Measurements from ENCODE around the gene P2RX1.

Gene P2RX1

DNA sequence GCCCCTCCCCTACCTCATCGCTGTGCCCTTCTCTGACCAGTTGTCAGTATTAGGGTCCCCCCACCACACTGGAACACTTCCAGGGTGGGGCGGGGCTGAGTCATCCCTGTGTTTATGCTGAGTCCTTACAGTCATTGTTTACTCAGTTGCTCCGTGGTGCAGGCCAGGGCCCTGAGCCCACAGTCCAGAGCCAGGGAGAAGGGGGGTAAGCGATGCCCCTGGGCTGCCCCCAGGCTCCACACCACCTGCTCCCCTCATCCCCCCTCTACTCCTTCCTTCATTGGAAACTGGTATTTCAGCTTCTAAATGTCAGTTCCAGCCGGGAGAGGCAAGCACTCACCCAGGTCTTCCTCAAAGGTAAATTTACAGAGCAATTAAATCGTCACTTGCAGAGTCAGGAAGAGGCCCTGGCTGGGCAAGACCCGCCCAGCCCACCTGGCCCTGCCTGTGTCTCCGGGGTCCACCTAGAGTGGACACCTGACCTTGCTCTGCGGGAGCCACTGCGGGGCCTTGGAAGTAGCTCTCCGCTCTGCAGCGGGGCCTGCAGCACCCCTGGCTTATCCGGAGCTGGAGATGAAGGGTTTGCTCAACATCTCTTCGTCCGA, 43.1 kb upstream of the P2RX1 start:
- Histone ChIP-seq H3K4me3 (ENCODE audit: low read depth in 1 of 2, low read length in 2 of 2) (no peak overlapping the region), H3K27me3 (ENCODE audit: control insufficient read depth in 1 of 2, insufficient read depth in 2 of 2, low read length in 2 of 2) (peaks cover 11 to 22% of the 10 kb centered on the region in 2 donors), H3K9me3 (ENCODE audit: low read length) (no peaks in the 10 kb centered on the region), H3K36me3 (ENCODE audit: insufficient read depth, low read length) (no peaks in the 10 kb centered on the region), H3K27ac (ENCODE audit: low read depth, low read length) (no peak overlapping the region), H3K4me1 (ENCODE audit: insufficient read depth, low read length) (no peaks in the 10 kb centered on the region), H3K9ac (ENCODE audit: low read length) (no peak overlapping the region)

DNA sequence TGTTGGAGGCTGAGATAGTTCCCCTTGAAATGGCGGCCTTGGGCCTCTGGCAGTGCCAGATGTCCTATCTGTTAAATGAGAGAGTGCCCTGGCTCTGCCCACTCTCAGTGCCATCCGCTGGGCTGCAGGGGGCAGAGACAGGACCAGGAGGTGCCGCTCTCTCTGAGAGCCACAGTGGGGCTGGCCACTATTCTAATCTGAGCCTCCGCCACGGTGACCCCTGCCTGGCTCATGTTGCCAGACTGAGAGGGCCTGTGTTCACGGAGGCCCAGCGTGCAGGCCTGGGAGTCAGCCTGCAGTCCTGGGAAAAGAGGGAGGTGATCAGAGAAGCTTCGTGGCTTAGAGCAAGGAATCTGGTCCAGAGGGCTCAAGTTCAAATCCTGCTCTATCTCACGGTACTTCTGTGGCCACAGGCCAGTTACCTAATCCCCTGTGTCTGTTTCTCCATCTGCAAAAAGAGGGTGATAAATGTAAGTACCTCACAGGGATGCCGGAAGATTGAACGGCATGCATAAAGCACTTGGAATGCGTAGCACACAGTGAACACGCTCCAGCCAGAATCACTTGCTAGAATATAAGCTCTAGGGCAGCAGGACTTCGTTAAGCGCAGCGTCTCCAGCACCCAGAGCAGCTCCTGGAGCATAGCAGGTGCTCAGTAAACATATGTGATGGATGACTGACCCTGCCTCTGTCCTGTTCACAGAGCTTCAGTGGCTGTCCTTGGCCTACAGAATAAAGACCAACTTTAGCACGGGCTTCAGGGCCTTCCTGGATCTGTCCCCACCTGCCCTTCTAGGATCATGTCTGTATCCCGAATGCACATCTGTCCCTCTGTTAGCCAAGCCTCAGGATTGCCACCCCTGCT, 41.7 kb upstream of the P2RX1 start:
- Histone ChIP-seq H3K27me3 (ENCODE audit: control insufficient read depth in 1 of 2, insufficient read depth in 2 of 2, low read length in 2 of 2) (peaks cover 8 to 12% of the 10 kb centered on the region in 2 donors), H3K27ac (ENCODE audit: low read depth, low read length) (no peak overlapping the region), H3K4me3 (ENCODE audit: low read depth in 1 of 2, low read length in 2 of 2) (no peak overlapping the region), H3K36me3 (ENCODE audit: insufficient read depth, low read length) (no peaks in the 10 kb centered on the region), H3K4me1 (ENCODE audit: insufficient read depth, low read length) (no peaks in the 10 kb centered on the region), H3K9ac (ENCODE audit: low read length) (no peak overlapping the region), H3K9me3 (ENCODE audit: low read length) (no peaks in the 10 kb centered on the region)

DNA sequence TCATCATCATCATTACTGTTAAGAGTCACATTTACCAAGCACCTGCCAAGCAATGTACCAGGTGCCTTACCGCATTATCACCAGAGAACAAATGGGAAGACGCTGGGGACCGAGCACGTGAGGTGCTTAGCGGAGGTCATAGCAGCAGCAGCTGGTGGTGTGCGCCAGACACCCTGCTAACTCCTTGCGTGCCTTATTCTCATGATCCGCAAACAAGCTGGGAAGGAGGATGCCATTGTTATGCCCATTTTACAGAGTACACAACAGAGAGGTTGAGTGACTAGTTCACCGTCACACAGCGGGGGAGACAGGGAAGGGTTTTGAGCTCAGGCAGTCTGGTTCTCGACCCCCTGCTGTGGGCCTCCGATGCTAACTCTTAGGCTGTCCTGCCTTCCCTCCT, 40.7 kb upstream of the P2RX1 start:
- H3K27ac ChIP-seq (ENCODE audit: low read depth, low read length), result no peak overlapping the region
- H3K9ac ChIP-seq (ENCODE audit: low read length), result no peak overlapping the region
- no peaks in the 10 kb centered on the region for H3K36me3 ChIP-seq (ENCODE audit: insufficient read depth, low read length)
- H3K9me3 ChIP-seq (ENCODE audit: low read length), result no peaks in the 10 kb centered on the region
- H3K4me3 ChIP-seq (ENCODE audit: low read depth in 1 of 2, low read length in 2 of 2), result no peak overlapping the region
- peaks cover 0 to 2% of the 10 kb centered on the region in 2 donors for H3K27me3 ChIP-seq (ENCODE audit: control insufficient read depth in 1 of 2, insufficient read depth in 2 of 2, low read length in 2 of 2)
- H3K4me1 ChIP-seq (ENCODE audit: insufficient read depth, low read length), result no peaks in the 10 kb centered on the region

DNA sequence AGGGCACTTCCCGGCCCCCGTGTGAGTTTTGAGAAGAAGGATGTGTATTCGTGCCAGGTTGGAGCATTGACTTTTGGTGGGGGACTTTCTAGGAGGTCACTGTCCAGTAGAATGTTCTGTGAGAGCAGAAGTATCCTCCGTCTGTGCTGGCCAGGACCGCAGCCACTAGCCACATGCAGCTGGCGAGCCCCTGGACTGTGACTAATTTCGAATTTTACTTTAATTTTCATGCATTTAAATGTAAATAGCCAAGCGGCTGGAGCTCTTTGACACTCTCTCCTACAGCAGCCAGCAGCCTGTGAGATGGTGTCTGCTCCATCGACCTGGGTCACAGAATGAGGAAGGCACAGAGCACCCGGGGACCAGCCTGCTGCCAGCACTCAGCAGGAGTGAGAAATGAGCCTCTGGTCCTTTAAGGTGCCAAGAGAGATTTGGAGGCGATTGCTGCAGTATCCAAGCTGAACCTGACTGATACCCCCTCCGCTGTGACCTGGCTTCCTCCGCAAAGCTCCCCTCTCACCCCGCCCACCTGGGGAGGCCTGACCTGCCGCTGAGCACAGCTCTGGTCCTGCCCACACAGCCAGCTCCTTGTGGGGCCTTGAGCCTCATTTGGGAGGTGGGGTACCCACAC, 40.2 kb upstream of the P2RX1 start:
- H3K27me3 ChIP-seq (ENCODE audit: control insufficient read depth in 1 of 2, insufficient read depth in 2 of 2, low read length in 2 of 2), result no peaks in the 10 kb centered on the region
- no peaks in the 10 kb centered on the region for H3K9me3 ChIP-seq (ENCODE audit: low read length)
- H3K4me1 ChIP-seq (ENCODE audit: insufficient read depth, low read length), result no peaks in the 10 kb centered on the region

DNA sequence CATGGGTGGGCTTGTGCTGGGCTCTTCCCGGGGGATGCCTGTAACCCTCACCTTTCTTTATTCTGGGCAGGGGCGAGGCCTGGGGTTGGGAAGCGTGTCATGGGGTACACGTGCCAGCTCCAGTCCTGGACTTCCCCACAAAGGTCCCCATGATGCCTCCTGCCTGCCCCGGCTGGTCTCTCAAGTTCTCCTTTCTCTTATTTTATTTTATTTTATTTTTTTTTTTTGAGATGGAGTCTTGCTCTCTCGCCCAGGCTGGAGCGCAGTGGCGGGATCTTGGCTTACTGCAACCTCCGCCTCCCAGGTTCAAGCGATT, 39.4 kb upstream of the P2RX1 start:
- Histone ChIP-seq H3K9ac (ENCODE audit: low read length) (no peak overlapping the region), H3K9me3 (ENCODE audit: low read length) (no peaks in the 10 kb centered on the region), H3K4me3 (ENCODE audit: low read depth in 1 of 2, low read length in 2 of 2) (no peak overlapping the region), H3K27ac (ENCODE audit: low read depth, low read length) (no peak overlapping the region), H3K27me3 (ENCODE audit: control insufficient read depth in 1 of 2, insufficient read depth in 2 of 2, low read length in 2 of 2) (no peaks in the 10 kb centered on the region), H3K4me1 (ENCODE audit: insufficient read depth, low read length) (no peaks in the 10 kb centered on the region), H3K36me3 (ENCODE audit: insufficient read depth, low read length) (no peaks in the 10 kb centered on the region)

More for the DNA sequence above, 40.2 kb upstream of the P2RX1 start:
- no peak overlapping the region for H3K4me3 ChIP-seq (ENCODE audit: low read depth in 1 of 2, low read length in 2 of 2)
- no peak overlapping the region for H3K27ac ChIP-seq (ENCODE audit: low read depth, low read length)
- no peak overlapping the region for H3K9ac ChIP-seq (ENCODE audit: low read length)
- H3K36me3 ChIP-seq (ENCODE audit: insufficient read depth, low read length), result no peaks in the 10 kb centered on the region

DNA sequence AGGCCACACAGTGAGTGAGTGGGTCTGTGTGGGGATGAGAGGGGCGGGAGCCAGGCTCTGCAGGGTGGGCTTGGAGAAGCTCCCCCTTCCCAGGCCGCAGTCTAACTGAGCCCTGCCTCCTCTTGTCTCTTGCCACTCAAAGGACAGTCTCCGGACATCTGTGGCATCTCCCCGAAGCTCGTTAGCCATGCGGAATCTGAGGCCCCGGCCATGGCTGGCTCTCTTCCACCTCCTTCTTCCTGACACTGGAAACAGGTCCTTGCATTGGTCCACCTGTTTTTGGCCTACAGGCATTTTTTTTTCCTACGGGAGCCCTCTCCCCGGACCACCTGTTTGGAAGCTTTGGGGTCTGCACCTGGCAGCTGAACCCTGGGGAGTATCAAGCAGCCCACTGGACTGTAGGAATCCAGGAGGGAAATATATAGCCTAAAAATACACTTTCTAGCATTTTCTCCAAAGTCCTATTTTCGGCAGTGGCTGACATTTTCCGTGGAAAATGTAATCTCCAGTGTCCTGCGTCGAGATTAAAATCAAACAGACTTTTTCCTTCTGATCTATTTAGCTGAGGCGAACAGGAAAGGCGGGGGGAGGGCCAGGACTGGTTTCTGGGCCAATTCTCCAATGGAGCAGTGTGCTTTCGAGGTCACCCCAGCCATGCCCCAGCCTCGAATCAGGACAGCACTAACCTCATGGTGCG, 38.9 kb upstream of the P2RX1 start:
- no peak overlapping the region for H3K27ac ChIP-seq (ENCODE audit: low read depth, low read length)
- H3K9ac ChIP-seq (ENCODE audit: low read length), result no peak overlapping the region
- H3K4me3 ChIP-seq (ENCODE audit: low read depth in 1 of 2, low read length in 2 of 2), result no peak overlapping the region
- H3K4me1 ChIP-seq (ENCODE audit: insufficient read depth, low read length), result no peaks in the 10 kb centered on the region
- no peaks in the 10 kb centered on the region for H3K27me3 ChIP-seq (ENCODE audit: control insufficient read depth in 1 of 2, insufficient read depth in 2 of 2, low read length in 2 of 2)
- no peaks in the 10 kb centered on the region for H3K9me3 ChIP-seq (ENCODE audit: low read length)
- no peaks in the 10 kb centered on the region for H3K36me3 ChIP-seq (ENCODE audit: insufficient read depth, low read length)

DNA sequence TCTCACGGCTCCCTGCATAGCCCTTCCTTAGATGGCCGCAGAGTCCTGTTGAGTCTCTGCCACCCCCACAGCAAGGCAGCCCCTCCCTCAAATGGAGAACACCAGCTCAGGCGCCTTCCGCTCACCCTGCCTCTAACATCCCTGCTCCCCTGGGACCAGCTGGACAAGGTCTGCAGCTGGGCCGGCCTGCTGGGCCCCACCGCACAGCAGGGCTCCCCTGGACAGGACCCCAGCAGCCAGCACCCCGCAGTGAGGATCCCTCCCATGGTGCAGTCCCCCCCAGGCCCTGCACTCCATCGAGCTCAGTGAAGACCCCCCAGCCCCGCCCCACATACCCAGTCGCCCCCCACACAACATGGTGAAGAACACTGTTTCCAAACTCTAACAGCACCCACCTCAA, 37.8 kb upstream of the P2RX1 start:
- H3K4me1 ChIP-seq (ENCODE audit: insufficient read depth, low read length), result no peaks in the 10 kb centered on the region
- H3K4me3 ChIP-seq (ENCODE audit: low read depth in 1 of 2, low read length in 2 of 2), result no peak overlapping the region
- no peaks in the 10 kb centered on the region for H3K9me3 ChIP-seq (ENCODE audit: low read length)
- no peak overlapping the region for H3K27ac ChIP-seq (ENCODE audit: low read depth, low read length)
- H3K36me3 ChIP-seq (ENCODE audit: insufficient read depth, low read length), result no peaks in the 10 kb centered on the region
- no peaks in the 10 kb centered on the region for H3K27me3 ChIP-seq (ENCODE audit: control insufficient read depth in 1 of 2, insufficient read depth in 2 of 2, low read length in 2 of 2)
- H3K9ac ChIP-seq (ENCODE audit: low read length), result no peak overlapping the region

DNA sequence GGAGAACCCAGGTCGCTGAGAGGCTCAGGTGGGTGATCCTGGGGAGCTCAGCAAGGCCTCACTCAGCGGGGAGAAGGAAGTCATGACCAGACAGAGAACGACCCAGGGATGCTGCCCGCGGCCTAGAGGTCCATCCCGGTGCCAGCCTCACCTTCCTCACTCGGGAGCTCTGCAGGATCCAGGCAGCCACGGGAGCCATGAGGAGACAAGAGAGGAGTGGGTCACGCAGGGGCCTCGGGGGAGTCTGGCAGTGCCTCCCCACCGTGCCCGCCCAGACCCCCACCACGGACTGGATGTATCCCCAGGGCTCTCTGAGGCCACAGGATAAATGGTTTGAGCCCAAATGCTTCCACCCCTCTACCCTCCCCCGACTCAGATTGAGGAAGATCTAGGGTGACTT, 37.3 kb upstream of the P2RX1 start:
- Histone ChIP-seq H3K27ac (ENCODE audit: low read depth, low read length) (no peak overlapping the region), H3K9me3 (ENCODE audit: low read length) (no peaks in the 10 kb centered on the region), H3K36me3 (ENCODE audit: insufficient read depth, low read length) (no peaks in the 10 kb centered on the region), H3K4me1 (ENCODE audit: insufficient read depth, low read length) (no peaks in the 10 kb centered on the region), H3K27me3 (ENCODE audit: control insufficient read depth in 1 of 2, insufficient read depth in 2 of 2, low read length in 2 of 2) (no peaks in the 10 kb centered on the region), H3K4me3 (ENCODE audit: low read depth in 1 of 2, low read length in 2 of 2) (no peak overlapping the region), H3K9ac (ENCODE audit: low read length) (no peak overlapping the region)

DNA sequence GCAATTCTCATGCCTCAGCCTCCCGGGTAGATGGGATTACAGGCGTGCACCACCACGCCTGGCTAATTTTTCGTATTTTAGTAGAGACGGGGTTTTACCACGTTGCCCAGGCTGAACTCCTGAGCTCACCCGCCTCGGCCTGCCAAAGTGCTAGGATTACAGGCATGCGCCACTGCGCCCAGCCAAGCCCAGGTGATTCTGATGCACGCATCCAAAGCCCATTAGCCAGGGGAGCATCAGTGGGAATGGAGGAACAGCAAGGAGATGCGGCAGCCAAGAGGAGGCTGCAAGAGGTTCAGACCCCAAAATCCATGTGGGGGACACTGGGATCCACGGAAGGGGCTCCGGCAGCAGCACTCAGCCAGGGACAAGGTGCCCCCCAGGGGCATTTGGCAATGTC, 35.9 kb upstream of the P2RX1 start:
- no peak overlapping the region for H3K27ac ChIP-seq (ENCODE audit: low read depth, low read length)
- no peak overlapping the region for H3K4me3 ChIP-seq (ENCODE audit: low read depth in 1 of 2, low read length in 2 of 2)
- H3K9ac ChIP-seq (ENCODE audit: low read length), result no peak overlapping the region
- no peaks in the 10 kb centered on the region for H3K27me3 ChIP-seq (ENCODE audit: control insufficient read depth in 1 of 2, insufficient read depth in 2 of 2, low read length in 2 of 2)
- H3K9me3 ChIP-seq (ENCODE audit: low read length), result no peaks in the 10 kb centered on the region
- H3K4me1 ChIP-seq (ENCODE audit: insufficient read depth, low read length), result no peaks in the 10 kb centered on the region
- no peaks in the 10 kb centered on the region for H3K36me3 ChIP-seq (ENCODE audit: insufficient read depth, low read length)

DNA sequence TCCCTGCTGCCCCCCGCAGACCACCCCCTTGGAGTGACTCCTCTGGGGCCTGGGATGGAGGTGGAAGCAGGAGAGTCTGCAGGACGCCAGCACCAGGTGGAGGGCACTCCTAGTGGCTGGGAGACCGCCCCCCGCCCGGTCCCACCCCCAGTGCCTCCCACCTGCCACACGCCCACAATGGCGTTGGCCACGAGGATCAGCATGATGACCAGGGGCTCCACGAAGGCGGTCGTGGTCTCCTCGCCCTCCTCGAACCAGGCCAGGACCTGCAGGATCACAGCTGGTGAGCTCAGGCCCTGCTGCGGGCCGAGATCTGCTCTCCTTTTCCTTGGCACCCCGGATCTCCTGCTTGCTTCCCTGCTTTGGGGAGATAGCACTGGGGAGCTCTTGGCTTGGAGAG, 35.2 kb upstream of the P2RX1 start:
- H3K27me3 ChIP-seq (ENCODE audit: control insufficient read depth in 1 of 2, insufficient read depth in 2 of 2, low read length in 2 of 2), result no peaks in the 10 kb centered on the region
- no peaks in the 10 kb centered on the region for H3K9me3 ChIP-seq (ENCODE audit: low read length)
- no peak overlapping the region for H3K9ac ChIP-seq (ENCODE audit: low read length)
- H3K4me3 ChIP-seq (ENCODE audit: low read depth in 1 of 2, low read length in 2 of 2), result no peak overlapping the region
- no peak overlapping the region for H3K27ac ChIP-seq (ENCODE audit: low read depth, low read length)
- H3K4me1 ChIP-seq (ENCODE audit: insufficient read depth, low read length), result no peaks in the 10 kb centered on the region
- H3K36me3 ChIP-seq (ENCODE audit: insufficient read depth, low read length), result no peaks in the 10 kb centered on the region

DNA sequence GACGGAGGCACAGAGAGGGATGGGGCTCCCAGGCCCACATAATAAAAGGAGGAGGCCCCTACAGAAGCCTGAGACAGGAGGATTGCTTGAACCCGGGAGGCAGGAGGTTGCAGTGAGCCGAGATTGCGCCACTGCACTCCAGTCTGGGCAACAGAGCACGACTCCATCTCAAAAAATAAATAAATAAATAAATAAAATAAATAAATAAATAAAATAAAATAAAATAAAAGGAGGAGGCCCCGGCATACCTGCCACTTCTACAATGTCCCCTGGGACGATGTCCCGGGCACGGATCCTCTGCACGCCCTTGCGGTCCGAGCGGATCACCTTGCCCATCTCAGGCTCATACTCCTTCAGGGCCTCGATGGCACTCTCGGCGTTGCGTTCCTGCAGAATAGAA, 34.7 kb upstream of the P2RX1 start:
- H3K4me3 ChIP-seq (ENCODE audit: low read depth in 1 of 2, low read length in 2 of 2), result no peak overlapping the region
- H3K27ac ChIP-seq (ENCODE audit: low read depth, low read length), result no peak overlapping the region

More for the DNA sequence above, 34.7 kb upstream of the P2RX1 start:
- no peaks in the 10 kb centered on the region for H3K9me3 ChIP-seq (ENCODE audit: low read length)
- H3K36me3 ChIP-seq (ENCODE audit: insufficient read depth, low read length), result no peaks in the 10 kb centered on the region
- H3K4me1 ChIP-seq (ENCODE audit: insufficient read depth, low read length), result no peaks in the 10 kb centered on the region
- H3K9ac ChIP-seq (ENCODE audit: low read length), result no peak overlapping the region
- H3K27me3 ChIP-seq (ENCODE audit: control insufficient read depth in 1 of 2, insufficient read depth in 2 of 2, low read length in 2 of 2), result no peaks in the 10 kb centered on the region

Measured in muscle layer of colon (tissue), 2 donors.